Thyroid gland (tissue), 4 donors: ENCODE results near the gene AMER2. TPM values are rescaled to one million over a fixed set of nuclear protein-coding genes. Genes with fewer than 3 reads are reported as not detected.

ENCODE experiments used
- DNase-seq, 2 donors: peaks; one replicate each; pipeline ENCODE4 v3.0.0-alpha.2; 2019
- H3K27ac ChIP-seq, 3 donors: fragments of 200-600 bp; sonication (generic); 1 replicate in 2 of 3; 2 replicates in 1 of 3; pipeline ENCODE4 v1.5.1; 2016 to 2019; ENCODE audit warnings: mild to moderate bottlenecking in 1 of 3, moderate library complexity in 1 of 3
- H3K27me3 ChIP-seq: fragments of 200-600 bp; sonication (generic); one replicate; pipeline ENCODE4 v1.5.1; 2019
- H3K36me3 ChIP-seq, 2 donors: fragments of 200-600 bp; sonication (generic); one replicate each; pipeline ENCODE4 v1.5.1; 2016 to 2019
- H3K4me1 ChIP-seq, 2 donors: fragments of 200-600 bp; sonication (generic); one replicate each; pipeline ENCODE4 v1.5.1; 2017 to 2019
- H3K4me3 ChIP-seq, 3 donors: fragments of 200-600 bp; sonication (generic); replicated peaks in 1 of 3; 1 replicate in 2 of 3; 2 replicates in 1 of 3; pipeline ENCODE4 v1.5.1; 2016; ENCODE audit warnings: mild to moderate bottlenecking in 1 of 3
- H3K9me3 ChIP-seq: fragments of 200-600 bp; sonication (generic); one replicate; pipeline ENCODE4 v1.5.1; 2017
- POLR2A ChIP-seq, 2 donors: fragments of 450-650 bp; IDR thresholded peaks; one replicate each; pipeline ENCODE4 v1.6.1; 2017; ENCODE audit warnings: antibody characterized with exemption in 2 of 2, mild to moderate bottlenecking in 2 of 2, moderate library complexity in 1 of 2
- WGBS, 2 donors: methylation state at CpG; one replicate each; pipeline ENCODE4 v1.1.5; 2017; 5-methylcytosine and 5-hydroxymethylcytosine counted together
- intact Hi-C: fragments of 100-400 bp; cut with DNase I; formaldehyde crosslinking; loops from one replicate; pipeline ENCODE4 v1.15.1; 2023
- total RNA-seq, 4 donors: library from RNA; depleted of rRNA; stranded (reverse); fragments of >200 nt; gene quantifications; one replicate each; pipeline ENCODE4 v1.2.3, GENCODE V29; 2016
- TF ChIP-seq, protein P1 (sequence below), 6 experiments: fragments of 200-600 bp in 3 of 6; fragments of 450-650 bp in 3 of 6; sonication (generic) in 3 of 6; IDR thresholded peaks; one replicate each; pipeline ENCODE4 v1.5.1; 2016 to 2019; ENCODE audit warnings: antibody characterized with exemption in 6 of 6, mild to moderate bottlenecking in 2 of 6, inconsistent platforms in 1 of 6, moderate library complexity in 1 of 6

Gene AMER2
- total RNA-seq, 4 donors from 2014 or later = under 0.01 TPM; not detected in 2

- no peak for DNase-seq
- intact Hi-C loops = no loop called here
- no peaks in the 10 kb centered on the region for H3K4me1 ChIP-seq
- H3K27ac ChIP-seq = no peak overlapping the region
- 67 to 75% methylated on average over 5 of the region's 5 CpGs for WGBS, 2 donors
- H3K27me3 ChIP-seq = peaks cover 3% of the 10 kb centered on the region
- no peak overlapping the region for H3K4me3 ChIP-seq
- TF ChIP-seq, protein P1, sequence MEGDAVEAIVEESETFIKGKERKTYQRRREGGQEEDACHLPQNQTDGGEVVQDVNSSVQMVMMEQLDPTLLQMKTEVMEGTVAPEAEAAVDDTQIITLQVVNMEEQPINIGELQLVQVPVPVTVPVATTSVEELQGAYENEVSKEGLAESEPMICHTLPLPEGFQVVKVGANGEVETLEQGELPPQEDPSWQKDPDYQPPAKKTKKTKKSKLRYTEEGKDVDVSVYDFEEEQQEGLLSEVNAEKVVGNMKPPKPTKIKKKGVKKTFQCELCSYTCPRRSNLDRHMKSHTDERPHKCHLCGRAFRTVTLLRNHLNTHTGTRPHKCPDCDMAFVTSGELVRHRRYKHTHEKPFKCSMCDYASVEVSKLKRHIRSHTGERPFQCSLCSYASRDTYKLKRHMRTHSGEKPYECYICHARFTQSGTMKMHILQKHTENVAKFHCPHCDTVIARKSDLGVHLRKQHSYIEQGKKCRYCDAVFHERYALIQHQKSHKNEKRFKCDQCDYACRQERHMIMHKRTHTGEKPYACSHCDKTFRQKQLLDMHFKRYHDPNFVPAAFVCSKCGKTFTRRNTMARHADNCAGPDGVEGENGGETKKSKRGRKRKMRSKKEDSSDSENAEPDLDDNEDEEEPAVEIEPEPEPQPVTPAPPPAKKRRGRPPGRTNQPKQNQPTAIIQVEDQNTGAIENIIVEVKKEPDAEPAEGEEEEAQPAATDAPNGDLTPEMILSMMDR (IDR thresholded peaks at IDR 0.05) = no peak
- no peak for TF ChIP-seq POLR2A (IDR thresholded peaks at IDR 0.05)
- H3K9me3 ChIP-seq = no peaks in the 10 kb centered on the region
- no peaks in the 10 kb centered on the region for H3K36me3 ChIP-seq
Observed at GRCh38 chr13:25132751-25133390, 39.2 kb downstream of the AMER2 start.

- H3K27ac ChIP-seq = no peak overlapping the region
- no peaks in the 10 kb centered on the region for H3K4me1 ChIP-seq
- intact Hi-C loops = no loop called here
- H3K4me3 ChIP-seq = no peak overlapping the region
- DNase-seq = no peak
- no peaks in the 10 kb centered on the region for H3K9me3 ChIP-seq
- 77 to 80% methylated on average over 6 of the region's 6 CpGs for WGBS, 2 donors
- H3K36me3 ChIP-seq = no peaks in the 10 kb centered on the region
- no peak for TF ChIP-seq POLR2A (IDR thresholded peaks at IDR 0.05)
- TF ChIP-seq, protein P1 (IDR thresholded peaks at IDR 0.05) = no peak
- H3K27me3 ChIP-seq = peaks cover 3% of the 10 kb centered on the region
Observed at GRCh38 chr13:25131881-25132420, 40.1 kb downstream of the AMER2 start.

- no peak for DNase-seq
- no peak overlapping the region for H3K27ac ChIP-seq
- 47 to 63% methylated on average over 3 of the region's 3 CpGs for WGBS, 2 donors
- no peak overlapping the region for H3K4me3 ChIP-seq
- no peaks in the 10 kb centered on the region for H3K9me3 ChIP-seq
- H3K27me3 ChIP-seq = no peaks in the 10 kb centered on the region
- intact Hi-C loops = no loop called here
- H3K4me1 ChIP-seq = no peaks in the 10 kb centered on the region
- H3K36me3 ChIP-seq = no peaks in the 10 kb centered on the region
- no peak for TF ChIP-seq POLR2A (IDR thresholded peaks at IDR 0.05)
- TF ChIP-seq, protein P1 (IDR thresholded peaks at IDR 0.05) = no peak
Observed at GRCh38 chr13:25130944-25131343, 41.1 kb downstream of the AMER2 start.

GRCh38 chr13:25118378-25118905 is 53.6 kb downstream of the AMER2 start:
- no peak overlapping the region for H3K27ac ChIP-seq
- no peaks in the 10 kb centered on the region for H3K4me1 ChIP-seq
- TF ChIP-seq, protein P1 (IDR thresholded peaks at IDR 0.05) = no peak
- no peak for TF ChIP-seq POLR2A (IDR thresholded peaks at IDR 0.05)
- no peak for DNase-seq
- no peak overlapping the region for H3K4me3 ChIP-seq
- intact Hi-C loops = loop anchor here (5.0 kb wide), 1 partner anchor 121 kb away; no protein-coding TSS in a partner anchor
- no peaks in the 10 kb centered on the region for H3K9me3 ChIP-seq
- no peaks in the 10 kb centered on the region for H3K27me3 ChIP-seq
- no peaks in the 10 kb centered on the region for H3K36me3 ChIP-seq
- WGBS, 2 donors = 57 to 61% methylated on average over 8 of the region's 8 CpGs

- DNase-seq = no peak
- H3K4me3 ChIP-seq = no peak overlapping the region
Observed at GRCh38 chr13:25117312-25117711, 54.8 kb downstream of the AMER2 start.

More at GRCh38 chr13:25117312-25117711, 54.8 kb downstream of the AMER2 start:
- Histone ChIP-seq H3K9me3 (no peaks in the 10 kb centered on the region), H3K36me3 (no peaks in the 10 kb centered on the region), H3K27ac (no peak overlapping the region), H3K27me3 (no peaks in the 10 kb centered on the region), H3K4me1 (no peaks in the 10 kb centered on the region)
- no peak for TF ChIP-seq POLR2A (IDR thresholded peaks at IDR 0.05)
- TF ChIP-seq, protein P1 (IDR thresholded peaks at IDR 0.05) = no peak
- WGBS, 2 donors = 82 to 85% methylated on average over 15 of the region's 16 CpGs
- intact Hi-C loops = loop anchor here (5.0 kb wide), 1 partner anchor 120 kb away; no protein-coding TSS in a partner anchor
